Measurements from ENCODE around the gene CNTNAP2.

Gene CNTNAP2

DNA sequence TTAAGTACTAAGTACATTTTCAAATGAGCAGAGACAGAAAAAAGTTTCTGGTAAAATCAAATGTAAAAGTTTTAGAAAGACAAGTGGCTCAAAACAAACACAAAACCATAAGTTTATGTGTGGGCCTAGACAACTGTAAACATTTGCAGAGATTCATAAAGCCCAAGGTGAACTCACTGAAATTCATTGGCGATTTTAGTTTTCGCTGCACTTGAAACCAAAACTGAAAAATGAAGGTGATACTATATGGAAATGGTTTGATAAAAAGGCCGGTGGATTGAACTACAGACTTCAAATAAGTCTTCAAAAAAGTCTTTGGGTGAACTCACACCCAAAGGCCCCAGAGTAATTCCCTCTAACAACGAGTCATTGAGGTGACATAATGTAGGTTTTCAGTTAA lies 1289.0 kb downstream of the CNTNAP2 start:
- no peak for DNase-seq (ENCODE audit: low spot score)

DNA sequence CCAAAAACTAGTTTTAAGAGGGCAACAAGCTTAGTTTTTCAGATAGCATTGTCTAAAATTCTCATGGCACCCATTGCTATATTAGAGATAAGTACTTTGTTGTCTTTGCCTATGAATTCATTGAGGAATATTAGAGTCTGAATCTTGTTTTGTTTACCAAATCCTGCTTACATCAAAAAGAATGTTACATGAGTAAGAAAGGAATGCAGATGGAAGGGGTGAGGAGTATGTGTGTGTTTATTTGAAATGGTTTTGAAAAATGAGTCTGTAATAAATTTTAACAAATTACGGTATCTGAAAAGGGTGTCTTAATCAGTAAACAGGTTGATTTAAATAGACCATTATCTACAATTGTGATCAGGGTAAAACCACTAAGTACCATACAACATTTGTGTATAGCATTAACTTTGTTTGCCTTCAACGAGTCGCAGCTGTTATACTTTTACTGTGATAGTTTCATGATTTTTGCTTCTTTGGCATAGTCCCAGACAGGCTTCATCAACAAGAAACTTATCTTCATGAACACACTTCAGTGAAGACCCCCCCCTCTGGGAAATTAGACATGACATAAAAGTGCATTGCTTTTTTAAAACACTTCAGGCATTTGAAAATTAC lies 1290.0 kb downstream of the CNTNAP2 start:
- DNase-seq (ENCODE audit: low spot score), result peak; percentile 16

DNA sequence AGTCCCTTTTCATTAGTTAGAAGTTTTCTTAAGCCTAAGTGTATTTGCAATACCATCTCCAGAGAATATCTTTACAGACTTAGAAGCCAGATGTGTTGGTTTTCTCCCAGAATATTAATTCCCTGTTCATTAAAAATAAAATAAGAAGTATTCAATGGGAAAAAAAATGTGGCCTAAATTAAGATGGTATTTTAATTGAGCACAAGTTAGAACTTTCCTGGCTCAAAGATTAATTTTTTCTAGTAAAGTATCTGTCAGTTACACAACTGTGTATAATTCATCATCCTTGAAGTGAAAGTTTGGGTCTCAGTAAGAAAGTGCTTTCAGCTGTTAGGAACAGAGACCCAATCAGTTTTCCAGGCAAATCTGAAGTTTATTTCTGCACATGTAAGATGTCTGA lies 1294.5 kb downstream of the CNTNAP2 start:
- DNase-seq (ENCODE audit: low spot score), result no peak

DNA sequence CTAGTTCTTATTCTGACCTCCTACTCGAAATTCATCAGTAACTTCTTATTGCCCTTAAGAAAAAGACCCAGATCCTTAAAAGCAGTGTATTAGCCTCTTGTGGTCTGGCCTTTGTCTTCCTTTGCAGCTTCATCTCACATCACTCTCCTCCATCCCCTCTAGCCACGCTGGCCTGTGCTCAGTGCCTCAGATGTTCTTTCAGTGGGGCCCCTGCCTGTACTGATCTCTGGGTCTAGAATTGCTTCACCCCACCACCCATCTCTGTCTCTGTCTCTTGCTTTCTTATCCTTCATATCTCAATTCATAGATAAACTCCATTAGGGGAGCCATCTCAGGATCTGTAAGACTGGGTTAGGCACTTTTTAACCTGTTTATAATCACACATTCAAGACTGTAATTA lies 1295.5 kb downstream of the CNTNAP2 start:
- DNase-seq (ENCODE audit: low spot score), result no peak

DNA sequence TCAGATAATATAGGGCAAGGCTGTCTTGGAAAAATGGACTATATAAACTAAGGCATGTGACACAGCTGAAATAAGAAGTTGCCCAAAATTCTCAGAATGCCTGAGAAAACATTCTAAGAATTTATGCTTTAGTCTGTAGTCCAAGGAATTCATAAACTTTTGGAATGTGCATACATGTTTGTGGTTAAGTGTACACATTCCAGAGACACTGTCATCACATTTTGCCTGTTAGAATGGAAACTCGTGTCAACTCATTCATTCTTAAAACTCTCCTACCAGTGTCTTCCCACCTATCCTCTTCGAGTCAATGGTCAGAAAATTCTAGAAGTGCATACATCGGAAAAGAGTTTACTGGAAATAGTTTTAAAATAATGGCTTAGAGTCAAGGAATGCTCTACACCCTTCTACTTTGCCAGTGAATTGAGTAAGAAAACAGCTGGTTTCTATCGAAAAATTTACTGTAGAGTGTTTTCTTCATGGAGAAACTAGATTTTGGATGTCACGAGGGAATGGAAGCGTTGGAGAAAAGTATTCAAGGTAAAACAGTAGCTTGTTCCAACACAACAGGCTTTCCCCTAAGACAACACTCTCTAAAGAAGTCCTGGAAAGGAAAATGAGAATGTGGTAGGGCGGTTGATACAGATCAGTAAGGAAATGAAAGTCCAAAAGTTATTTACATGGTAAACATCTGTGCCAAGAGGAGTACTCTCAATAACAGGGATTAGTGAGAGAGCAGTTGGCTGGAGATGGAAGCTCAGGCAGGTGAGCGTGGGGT lies 1296.4 kb downstream of the CNTNAP2 start:
- peak; percentile 68 for DNase-seq (ENCODE audit: low spot score)

DNA sequence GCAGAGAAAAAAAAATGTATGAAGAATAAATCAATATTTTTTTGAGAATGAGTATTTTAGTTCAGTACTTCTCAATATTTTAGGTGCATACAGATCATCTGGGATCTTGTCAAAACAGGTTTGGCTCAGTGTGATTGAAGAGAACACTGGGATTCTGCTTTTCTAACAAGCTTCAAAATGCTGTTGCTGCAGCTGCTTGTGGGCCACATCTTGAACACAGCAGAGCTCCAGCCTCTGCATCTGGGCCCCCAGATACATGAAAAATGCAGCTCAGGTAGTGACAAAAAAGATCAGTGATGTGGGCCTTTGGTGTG lies 1296.9 kb downstream of the CNTNAP2 start:
- no peak for DNase-seq (ENCODE audit: low spot score)

DNA sequence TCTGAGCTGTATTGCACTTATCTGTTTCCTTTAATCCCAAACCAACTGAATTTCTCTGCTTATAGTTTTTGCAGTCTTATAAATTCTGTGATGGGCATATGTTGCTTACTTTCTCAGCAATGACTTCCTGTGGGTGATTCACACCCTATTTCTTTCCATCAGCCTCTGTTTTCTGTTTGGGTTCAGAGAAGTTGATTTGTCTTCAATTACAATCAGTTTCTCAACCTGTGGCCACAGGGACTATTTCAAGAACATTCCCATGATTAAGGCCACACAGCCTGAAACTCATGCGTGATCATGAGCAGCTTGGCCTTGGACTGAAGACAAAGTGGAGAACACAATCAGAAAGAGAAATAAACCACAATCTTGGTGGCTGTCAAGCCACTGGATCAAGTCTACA lies 1299.4 kb downstream of the CNTNAP2 start:
- no peak for DNase-seq (ENCODE audit: low spot score)

DNA sequence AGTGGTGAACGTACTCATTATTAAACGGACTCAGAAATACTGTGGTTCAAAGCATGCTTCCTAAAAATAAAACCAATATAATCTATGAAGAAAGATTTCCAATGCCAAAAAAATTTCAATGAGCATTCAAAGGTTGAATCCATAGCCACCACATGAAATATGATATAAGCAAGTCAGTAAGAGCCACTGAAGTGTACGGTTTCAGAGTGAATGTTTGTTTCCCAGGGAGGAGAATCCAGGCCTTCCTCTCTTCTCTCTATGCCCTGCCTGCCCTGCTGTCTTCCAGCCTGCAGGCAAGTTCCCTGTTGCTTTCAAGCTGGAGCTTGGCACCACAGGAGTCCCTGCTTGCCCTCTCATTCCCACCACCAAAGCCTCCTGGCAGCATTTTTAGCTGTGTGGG lies 1302.4 kb downstream of the CNTNAP2 start:
- DNase-seq (ENCODE audit: low spot score), result no peak

DNA sequence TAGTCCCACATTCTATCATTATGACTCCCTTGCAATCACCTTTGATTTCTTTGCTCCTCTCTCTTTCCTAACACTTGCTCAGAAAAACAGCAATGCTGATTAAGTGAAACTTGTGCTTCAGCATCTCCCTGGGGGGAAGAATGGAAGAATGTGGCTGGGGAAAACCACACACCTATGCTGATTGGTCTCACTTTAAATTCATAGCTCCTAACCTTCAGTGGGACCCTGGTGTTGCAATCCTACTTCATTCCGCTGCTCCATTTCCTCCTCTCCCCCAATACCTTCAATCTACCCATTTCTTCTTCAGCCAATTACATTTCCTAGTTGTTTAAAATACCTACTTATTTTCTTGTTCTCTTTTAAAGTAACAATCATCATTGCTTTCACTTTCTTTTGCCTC lies 1307.3 kb downstream of the CNTNAP2 start:
- DNase-seq (ENCODE audit: low spot score), result no peak

DNA sequence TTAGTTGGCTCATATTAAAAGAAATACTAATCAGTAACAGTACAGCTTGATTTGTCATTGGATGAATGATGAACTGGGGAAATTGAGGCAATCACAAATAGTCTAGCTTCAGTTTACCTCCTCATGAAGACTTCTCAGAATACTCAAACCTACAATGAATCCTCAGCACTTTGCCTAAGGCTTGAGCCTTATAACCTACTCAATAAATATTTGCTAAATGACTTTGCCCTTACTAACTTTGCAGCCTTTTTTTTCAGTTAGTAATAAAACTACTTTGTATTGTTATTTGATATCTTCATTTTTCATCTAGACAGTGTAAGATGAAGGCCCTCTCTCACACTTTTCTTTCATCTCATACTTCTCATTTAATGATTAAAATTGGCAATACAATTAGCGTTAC lies 1311.5 kb downstream of the CNTNAP2 start:
- no peak for DNase-seq (ENCODE audit: low spot score)

DNA sequence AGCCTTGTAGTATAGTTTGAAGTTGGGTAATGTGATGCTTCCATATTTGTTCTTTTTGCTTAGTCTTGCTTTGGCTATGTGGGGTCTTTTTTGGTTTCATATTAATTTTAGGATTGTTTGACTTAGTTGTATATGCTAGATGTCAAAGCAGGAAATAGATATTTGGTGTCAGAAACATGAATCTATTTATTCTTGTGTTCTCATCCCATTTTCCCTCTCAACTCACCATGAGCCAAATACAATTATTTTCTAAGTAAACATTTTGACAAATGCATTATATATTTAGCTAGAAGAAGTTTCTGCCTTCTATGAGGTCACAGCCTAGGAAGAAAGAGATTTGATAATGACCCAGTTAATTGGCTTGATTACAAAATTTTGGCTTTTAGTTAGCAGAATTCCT lies 1313.4 kb downstream of the CNTNAP2 start:
- no peak for DNase-seq (ENCODE audit: low spot score)

DNA sequence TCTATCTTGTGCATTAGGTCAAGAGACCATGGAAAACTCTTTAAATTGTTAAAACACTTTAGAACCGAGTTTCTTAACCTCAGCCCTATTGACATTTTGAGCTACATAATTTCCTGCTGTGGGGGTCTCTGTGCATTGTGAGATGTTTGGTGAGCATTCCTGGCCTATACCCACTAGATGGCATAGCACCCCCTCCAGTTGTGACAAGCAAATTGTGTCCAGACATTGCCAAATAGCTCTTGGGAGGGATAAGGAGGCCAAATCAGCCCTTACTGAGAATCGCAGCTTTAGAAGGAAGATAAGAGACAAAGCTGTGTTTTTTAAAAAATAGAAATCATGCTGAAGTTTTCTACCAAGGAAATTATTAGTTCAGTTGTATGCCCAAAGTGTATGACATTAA lies 1315.5 kb downstream of the CNTNAP2 start:
- DNase-seq (ENCODE audit: low spot score), result peak; percentile 43

DNA sequence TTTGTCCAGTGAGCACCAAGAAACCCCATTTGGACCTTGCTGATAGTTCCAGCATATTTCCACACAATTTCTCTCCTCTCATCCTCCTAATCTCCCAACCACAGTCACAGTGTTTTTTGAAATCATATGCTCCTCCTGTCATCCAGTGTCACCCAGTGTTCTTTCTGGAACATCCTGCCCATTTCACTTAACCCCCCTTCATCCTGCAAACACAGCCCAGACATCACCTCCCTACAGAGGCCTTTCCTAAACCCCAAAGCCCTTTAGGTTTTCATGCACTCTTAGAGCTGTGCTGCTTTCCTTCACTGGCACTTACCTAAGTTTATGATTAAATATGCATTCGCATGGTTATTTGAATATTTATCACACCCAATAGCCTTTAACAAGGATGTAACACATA lies 1316.0 kb downstream of the CNTNAP2 start:
- no peak for DNase-seq (ENCODE audit: low spot score)

DNA sequence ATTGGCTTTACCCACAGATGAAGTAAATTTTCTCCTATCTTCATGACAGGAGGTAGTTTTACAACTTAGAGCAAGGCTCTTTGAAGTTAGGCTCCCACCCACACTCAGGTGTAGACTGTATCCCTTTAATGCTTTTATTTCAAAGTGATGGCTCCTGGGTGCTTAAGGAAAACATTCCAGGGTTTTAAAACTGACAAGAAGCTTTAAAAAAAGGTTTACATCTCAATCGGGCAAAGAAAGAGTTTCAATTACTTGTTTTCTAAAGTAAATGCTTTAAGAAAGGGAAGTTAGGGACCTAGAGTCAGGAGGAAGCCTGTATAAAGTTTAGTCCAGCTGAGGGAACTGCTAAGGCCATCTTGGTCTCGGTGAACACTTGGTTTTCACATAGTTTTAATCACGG lies 1320.1 kb downstream of the CNTNAP2 start:
- no peak for DNase-seq (ENCODE audit: low spot score)

DNA sequence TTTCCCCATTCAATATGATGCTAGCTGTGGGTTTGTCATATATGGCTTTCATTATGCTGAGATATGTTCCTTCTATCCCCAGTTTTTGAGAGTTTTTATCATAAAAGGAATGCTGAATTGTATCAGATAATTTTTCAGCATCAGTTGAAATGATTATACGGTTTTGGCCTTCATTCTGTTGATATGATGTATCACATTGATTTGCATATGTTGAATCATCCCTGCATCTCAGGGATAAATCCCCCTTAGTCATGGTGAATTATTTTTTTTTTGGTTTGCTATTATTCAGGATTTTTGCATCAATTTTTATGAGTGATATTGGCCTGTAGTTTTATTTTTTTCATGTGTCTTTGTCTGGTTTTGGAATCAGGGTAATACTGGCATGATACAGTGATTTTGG lies 1321.6 kb downstream of the CNTNAP2 start:
- DNase-seq (ENCODE audit: low spot score), result no peak

DNA sequence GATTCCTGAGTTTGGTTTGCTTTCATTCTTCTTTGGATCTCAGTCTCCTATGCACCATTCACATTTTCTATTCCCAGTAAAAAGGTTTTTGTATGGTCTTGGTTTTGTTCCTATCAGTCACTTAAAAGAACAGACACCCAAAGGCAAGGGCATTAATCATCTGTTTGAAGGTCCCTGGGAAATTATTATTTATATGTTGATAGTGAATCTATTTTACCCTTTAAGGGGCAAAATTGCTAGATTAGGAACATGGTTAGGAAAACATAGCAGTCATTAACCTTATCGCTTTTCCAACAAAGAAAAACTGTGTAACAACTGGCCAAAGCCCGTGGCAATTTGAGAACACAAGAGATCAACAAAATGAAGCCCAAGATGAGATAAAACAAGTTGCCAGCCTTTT lies 1327.3 kb downstream of the CNTNAP2 start:
- no peak for DNase-seq (ENCODE audit: low spot score)

DNA sequence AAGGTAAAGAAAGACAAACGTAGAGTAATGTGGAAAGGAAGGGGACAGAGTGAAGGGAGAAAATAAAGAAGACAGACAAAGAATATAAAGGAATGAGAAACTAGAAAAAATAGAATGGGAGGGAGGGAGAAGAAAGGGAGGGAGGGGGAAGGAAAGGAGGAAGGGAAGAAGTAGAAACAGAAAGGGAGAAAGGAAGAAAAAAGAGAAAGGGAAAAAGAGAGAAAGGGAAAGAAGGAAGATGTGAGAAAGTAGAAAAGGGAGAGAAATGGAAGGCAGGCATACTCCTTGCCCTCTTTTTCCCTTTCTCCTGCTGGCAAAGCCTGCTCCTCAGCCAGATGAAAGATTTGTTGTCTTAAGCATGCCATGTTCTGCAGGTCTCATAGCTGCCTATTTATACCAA lies 1336.2 kb downstream of the CNTNAP2 start:
- no peak for DNase-seq (ENCODE audit: low spot score)

DNA sequence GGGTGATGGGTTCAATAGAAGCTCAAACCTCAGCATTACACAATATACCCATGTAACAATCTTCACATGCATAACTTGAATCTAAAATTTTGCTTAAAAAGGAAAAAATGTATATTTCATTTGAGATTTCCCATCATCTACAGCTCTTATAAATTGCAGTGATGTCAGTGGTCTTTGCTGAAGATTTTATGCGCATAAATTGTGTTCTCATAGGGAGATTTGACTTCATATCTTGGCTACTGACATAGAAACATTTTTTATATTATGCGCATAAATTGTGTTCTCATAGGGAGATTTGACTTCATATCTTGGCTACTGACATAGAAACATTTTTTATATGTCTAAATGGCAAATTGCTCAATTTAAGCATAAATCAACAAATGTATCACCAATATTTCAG lies 1348.6 kb downstream of the CNTNAP2 start:
- DNase-seq (ENCODE audit: low spot score), result no peak

DNA sequence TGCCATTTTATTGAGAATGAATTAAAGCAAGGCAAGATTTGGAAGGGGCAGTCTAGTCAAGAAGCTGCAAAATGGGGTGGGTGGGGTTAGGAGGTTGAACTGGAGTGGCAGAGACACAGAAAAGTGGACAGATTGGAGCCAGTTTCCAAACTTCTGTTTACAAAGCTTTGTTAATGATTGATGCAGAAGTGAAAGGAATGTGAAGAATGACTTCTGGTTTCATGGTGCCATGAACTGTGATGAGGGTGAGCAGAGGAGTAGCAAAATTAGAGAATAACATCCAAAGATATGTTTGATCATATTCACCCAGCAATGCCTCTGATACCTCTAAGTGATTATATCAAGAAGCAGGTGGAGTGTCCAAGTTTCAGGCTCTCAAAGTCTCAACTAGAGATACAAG lies 1356.0 kb downstream of the CNTNAP2 start:
- no peak for DNase-seq (ENCODE audit: low spot score)

DNA sequence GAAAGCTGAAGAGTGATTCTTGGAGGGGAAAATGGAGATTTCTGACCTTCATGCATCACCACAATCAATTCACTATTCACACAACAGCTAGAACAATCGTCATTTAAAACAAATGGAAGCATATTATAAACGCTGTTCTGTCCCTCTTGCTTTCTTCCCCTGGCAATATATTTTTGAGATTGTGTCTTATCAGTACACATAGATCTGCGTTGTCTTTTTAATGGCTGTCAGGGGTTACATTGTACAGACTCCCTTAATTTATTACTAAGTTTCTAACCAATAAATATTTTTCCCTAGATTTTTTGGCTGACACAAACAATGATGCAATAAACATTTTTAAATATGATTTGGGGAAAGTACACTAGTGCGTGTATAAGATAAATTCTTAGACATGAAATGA lies 1358.3 kb downstream of the CNTNAP2 start:
- no peak for DNase-seq (ENCODE audit: low spot score)

DNA sequence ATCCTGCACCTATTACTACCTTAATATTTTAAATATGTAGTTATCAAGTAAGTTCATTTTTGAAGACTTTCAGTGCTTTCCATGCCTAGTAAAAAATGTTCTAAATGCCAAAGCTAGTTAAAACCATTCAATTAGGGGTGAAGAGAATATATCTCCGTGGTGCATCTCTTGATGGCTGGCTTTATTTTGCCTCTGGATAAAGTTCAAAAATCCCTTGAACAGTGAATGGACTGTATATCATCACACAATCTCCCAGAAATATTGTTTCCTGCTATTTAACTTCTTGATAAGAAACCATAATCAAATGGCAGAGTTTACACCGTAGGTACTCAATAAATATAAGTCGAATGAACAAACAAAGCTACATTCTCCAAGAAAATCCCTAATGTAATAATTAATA lies 1360.9 kb downstream of the CNTNAP2 start:
- no peak for DNase-seq (ENCODE audit: low spot score)

DNA sequence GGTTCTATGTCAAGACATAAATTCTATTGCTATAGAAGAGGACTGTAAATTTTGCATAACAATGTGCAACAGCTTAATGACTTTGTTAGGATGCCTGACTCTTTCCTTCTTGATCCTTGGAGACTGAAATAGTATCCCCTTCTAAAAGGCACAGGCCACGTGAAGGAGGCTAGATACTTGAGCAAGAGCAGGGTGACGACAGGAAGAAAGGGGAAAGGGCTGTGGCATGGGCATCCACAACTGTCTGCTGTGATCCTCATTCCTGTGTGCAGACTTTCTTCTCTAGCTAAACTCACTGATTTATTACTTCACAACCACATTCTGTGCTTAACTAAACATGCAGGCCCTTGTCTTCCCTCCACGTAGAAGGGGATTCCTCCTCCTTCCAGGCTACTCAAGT lies 1362.2 kb downstream of the CNTNAP2 start:
- no peak for DNase-seq (ENCODE audit: low spot score)

DNA sequence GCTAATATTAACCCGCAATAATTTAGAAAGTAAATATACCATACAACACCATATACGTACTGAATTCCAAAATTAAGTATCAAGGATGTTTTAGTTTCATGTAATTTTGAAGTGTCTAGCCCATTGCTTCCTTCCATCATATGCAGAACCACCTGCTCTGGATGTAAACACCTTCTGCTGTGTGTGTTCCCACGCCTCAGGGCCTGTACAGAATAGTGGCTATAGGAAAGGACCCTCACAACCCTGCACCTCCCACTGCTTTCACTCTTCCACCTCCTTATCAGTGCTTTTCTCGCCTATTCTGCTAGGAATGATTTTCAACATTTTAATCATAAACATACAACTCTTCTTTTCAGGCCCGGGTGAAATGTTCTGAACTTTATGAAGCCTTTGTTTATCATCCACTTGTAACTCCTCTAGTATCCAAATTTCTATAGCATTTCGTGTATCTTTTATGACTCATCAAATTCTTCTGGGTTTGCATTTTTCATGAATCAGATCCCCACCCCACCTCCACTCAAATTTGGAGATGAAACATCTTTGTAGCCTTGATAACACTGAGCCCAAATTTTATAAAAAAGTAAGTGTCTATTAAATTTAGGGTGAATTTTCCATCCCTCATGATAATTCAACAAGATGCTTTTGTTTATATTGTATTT lies 1367.2 kb downstream of the CNTNAP2 start:
- DNase-seq (ENCODE audit: low spot score), result no peak

Data from AG20443 (cell line).